Measurements from ENCODE around the gene SHISA9. TPM values are rescaled to one million over a fixed set of nuclear protein-coding genes. Genes with fewer than 3 reads are reported as not detected.

Gene SHISA9
- total RNA-seq, 1 experiment from 2014 or later = 0.06 TPM

DNA sequence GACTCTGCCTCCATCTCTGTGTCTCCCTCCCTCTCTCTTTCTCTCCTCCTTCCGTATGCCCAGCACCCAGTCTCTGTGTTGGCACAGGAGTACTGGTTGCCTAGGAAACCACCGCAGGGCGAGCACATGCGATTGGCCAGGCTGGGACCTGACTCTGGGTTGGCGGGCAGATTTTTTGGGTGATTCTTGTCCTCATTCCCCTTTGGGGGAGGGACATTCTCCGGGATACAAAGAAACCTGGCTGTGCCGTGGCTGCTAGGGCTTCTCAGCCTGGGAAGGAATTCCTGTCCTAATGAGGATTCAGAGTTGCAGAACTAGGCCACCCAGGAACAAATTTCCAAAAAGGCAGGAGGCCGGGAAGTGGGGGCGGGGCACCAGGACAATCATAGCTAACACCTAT lies 168.9 kb downstream of the SHISA9 start:
- DNase-seq (ENCODE audit: low spot score) = no peak

- DNase-seq (ENCODE audit: low spot score) = no peak
Observed at GRCh38 chr16:13076878-13077277, 175.5 kb downstream of the SHISA9 start.

DNA sequence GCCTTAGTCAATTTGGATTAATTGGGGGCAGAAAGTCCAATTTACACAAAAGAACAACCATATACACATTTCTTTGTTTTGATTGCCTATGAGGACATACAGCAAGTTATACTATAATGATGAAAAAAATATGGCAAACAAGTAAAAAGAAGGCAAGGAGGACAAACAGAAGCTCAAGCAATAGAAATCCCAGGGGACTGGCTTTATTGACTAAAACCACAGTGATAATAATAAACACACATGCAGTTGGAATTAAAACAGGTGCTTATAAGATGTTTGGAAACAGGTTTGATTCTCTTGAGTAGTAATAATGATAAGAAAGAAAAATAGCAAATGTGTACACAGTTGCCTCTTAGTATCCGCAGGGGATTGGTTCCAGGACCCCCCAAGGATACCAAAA lies 176.4 kb downstream of the SHISA9 start:
- no peak for DNase-seq (ENCODE audit: low spot score)

DNA sequence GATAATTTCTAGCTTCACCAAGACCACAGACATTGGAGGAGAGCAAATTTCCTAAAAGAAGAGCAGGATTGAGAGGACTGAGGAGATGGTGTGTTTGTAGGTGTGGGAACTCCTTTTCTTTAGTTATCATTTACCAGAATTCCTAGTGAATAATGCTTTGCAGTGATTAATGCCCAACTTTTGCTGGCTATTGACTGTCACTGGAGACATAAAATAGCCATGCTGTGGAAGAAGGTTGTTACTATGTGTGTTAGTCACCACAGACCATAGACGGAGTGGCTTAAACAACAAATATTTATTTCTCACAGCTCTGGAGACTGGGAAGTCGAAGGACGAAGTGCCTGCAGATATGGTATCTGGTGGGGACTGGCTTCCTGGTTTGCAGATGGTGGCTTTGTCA lies 179.1 kb downstream of the SHISA9 start:
- DNase-seq (ENCODE audit: low spot score) = no peak

GRCh38 chr16:13081825-13082331 lies 180.5 kb downstream of the SHISA9 start:
- no peak for DNase-seq (ENCODE audit: low spot score)

DNA sequence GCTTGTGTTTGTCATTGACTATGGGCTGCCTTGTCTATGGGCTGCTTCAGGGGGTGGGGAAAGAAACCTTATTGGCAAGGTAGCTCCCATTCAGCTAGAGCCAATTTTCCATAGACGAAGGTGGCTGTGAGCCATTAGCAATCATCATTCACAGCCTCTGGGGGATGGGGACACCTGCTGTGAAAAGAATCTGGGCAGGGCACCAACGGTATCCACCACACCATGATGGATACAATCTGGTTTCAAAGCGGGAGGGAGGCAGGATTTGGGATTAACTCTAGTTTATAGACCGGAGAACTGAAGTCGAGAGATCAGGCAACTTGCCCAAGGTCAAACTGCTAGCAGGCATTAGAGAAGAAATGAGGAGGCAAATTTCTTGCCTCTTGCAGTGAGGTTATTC lies 182.3 kb downstream of the SHISA9 start:
- DNase-seq (ENCODE audit: low spot score) = no peak

DNA sequence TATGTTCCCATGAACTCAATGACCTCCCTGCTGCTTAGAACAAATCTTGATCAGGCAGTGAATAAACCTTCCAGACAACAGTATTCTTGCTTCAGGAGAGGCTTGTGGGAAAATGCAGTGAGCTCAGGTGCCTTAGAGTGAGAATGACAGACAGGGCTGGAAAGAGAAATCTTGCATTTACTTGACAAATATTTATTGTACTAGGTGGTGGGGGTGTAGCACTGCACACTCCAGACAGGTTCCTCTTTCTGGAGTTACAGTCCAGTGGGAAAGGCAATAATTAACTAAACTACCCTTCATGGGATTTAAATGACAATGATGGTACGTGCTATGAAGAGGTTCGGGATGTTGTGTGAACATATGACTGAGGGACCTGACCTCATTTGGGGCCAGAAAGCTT lies 182.9 kb downstream of the SHISA9 start:
- DNase-seq (ENCODE audit: low spot score) = no peak

GRCh38 chr16:13093661-13094060 lies 192.3 kb downstream of the SHISA9 start:
- no peak for DNase-seq (ENCODE audit: low spot score)

DNA sequence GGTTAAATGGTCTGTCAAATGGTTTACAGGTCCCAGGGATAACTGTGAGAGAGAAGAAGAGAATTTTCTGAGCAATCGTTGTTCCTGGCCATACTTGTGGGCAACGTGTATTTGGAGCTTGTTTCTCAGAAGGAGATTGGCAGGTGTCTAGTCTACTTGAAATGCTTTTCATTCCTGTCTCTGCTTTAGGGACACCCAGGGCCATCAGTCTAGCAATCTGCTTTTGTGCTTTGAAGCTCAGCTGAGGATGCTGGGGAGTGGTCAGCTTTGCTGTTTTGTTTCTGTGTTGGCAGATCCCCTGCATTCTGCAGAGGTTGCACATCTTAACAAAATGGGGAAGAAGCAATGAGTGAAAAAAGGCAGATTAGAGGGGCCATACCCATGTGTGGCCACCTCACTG lies 193.7 kb downstream of the SHISA9 start:
- no peak for DNase-seq (ENCODE audit: low spot score)

- no peak for DNase-seq (ENCODE audit: low spot score)
Observed at GRCh38 chr16:13098536-13098935, 197.1 kb downstream of the SHISA9 start.

- no peak for DNase-seq (ENCODE audit: low spot score)
Observed at GRCh38 chr16:13099822-13100221, 198.4 kb downstream of the SHISA9 start.

DNA sequence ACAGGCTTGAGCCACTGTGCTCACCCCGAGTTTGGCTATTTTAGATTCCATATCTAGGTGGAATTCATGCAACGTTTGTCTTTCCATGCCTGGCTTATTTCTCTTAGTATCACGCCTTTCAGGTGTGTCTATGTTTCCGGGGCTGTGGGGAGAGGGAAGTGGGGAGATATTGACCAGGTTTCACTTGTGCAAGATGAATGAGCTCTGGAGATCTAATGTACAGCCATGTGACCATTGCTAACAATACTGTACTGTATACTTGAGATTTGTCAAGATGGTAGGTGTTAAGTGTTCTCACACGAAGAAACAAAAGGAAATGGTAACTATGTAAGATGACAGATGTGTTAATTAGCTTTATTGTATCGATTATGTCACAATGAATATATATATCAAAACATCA lies 199.6 kb downstream of the SHISA9 start:
- DNase-seq (ENCODE audit: low spot score) = no peak

- DNase-seq (ENCODE audit: low spot score) = no peak
Observed at GRCh38 chr16:13101828-13102227, 200.4 kb downstream of the SHISA9 start.

DNA sequence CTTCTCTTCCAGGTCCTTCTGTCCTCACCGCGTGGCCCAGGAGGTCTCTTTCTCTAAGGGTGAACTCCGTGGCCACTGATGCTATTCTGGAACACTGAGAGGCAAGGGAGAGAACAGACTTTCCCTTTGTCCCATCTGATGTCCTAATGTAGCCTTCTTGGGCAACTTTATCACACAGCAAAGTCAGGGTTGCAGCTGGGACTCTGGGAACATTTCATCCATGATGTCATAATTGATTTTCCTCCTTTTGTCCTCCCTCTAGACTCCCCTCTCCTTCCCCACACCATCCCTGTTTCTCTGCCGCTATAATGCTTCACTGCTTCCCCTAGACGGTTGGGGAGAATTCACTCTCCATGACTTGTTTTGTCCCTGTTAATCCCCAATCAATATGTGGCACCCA lies 201.0 kb downstream of the SHISA9 start:
- DNase-seq (ENCODE audit: low spot score) = no peak

DNA sequence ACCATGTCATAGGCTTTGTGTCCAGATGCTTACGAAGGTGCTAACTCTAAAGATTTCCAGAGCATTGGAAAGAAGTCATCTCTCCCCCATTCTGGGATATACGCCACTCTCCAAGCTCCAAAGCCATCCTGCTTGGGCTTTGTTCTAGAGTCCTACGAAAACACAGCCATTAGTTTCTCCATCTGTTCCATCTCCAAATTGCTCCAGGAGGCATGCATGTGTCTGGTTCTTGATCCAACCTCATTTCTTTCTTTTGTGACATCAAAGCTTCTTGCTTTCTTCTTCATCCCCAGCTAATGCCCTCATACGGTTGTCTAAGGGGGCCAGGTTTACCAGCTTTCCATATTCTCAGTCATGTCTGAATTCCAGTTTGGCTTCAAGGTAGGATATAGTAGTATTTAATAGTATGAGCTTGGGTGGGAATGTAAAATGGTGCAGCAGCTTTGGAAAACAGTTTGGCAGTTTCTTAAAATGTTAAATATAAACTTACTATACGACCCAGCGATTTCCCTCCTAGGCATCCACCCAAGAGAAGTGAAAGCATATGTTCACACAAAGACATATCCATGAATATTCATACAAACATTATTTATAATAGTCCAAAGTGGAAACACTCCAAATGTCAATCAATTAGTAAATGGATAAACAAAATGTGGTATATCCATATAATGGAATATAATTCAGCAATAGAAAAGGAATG lies 202.6 kb downstream of the SHISA9 start:
- DNase-seq (ENCODE audit: low spot score) = no peak

DNA sequence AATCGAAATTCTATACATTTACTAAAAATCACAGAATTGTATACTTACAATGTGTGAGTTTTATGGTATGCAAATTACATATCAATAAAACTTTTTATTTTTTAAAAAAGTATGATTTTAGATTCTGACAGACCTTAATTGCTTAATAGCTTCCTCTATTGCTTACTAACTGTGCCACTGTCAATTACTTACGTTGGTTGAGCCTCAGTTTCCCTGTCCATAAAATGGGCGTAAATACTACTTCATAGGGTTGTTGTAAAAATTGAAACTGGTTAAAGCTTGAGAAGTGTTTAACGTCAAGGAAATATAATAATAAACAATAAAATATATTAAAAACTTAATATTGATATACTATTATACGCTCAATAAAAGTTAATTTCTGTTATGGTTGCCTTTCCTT lies 203.4 kb downstream of the SHISA9 start:
- no peak for DNase-seq (ENCODE audit: low spot score)

GRCh38 chr16:13105427-13105826 lies 204.0 kb downstream of the SHISA9 start:
- no peak for DNase-seq (ENCODE audit: low spot score)

- no peak for DNase-seq (ENCODE audit: low spot score)
Observed at GRCh38 chr16:13106464-13106863, 205.1 kb downstream of the SHISA9 start.

DNA sequence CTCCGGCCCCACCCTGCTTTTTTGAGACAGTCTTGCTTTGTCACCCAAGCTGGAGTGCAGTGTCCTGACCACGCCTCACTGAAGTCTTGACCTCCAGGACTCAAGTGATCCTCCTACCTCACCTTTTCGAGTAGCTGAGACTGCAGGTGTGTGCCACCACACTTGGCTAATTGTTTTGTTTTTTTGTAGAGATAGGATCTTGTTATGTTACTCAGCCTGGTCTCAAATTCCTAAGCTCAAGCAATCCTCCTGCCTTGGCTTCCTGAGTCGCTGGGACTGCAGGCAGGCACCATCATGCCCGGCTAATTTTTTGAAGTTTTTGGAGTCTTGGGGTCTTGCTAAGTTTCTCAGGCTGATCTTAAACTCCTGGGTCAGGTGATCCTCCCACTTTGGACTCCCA lies 206.7 kb downstream of the SHISA9 start:
- no peak for DNase-seq (ENCODE audit: low spot score)

- no peak for DNase-seq (ENCODE audit: low spot score)
Observed at GRCh38 chr16:13109171-13109570, 207.8 kb downstream of the SHISA9 start.

DNA sequence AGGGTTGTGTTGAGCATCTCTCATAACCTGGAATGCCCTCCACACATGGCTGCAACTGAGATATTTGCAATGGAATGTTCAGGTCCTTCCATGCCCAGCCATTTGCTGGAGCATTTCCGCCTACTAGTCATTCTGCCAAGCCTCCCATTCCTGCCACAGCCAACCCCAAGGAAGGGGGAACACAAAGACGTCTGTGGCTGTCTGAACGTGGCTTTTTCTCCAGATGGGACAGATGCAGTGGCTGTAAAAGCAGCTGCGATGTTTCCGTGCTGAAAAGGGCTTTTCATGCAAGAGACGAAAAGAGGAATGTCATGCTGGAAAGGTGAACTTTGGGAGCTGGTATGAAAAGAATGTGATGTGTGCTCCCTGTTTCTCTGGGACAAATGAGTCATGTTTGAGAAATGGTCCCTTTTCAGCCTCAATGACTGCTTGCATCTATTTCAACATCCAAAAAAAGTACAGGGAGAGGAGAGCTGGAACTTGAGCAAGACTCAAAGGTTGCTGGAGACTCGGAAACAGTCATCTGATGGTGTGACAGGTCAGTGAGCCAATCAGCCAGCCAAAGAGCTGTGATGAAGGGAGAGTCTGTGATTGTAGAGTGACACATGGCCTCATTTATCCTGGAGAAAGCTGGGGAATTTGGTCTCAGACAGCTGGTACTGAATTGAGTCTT lies 208.9 kb downstream of the SHISA9 start:
- peak; percentile 68 for DNase-seq (ENCODE audit: low spot score)

DNA sequence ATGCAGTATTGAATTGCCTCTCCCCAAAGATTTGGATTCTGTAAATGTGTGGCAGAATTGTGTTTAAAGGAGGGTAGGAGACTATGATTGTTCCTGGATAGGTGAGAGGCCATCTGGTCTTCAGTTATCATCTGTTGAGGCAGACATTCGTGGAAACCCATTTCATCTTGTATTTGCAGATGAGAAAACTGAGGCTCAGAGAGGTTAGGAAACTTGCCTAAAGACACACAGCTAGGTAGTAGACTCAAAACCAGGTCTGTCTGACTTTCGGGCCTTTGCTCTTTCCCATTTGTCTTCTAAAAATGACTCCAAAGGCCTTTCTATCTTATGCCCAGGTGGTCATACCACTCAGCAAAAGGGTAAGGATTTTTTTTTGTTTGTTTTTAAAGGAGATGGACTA lies 210.3 kb downstream of the SHISA9 start:
- no peak for DNase-seq (ENCODE audit: low spot score)

- no peak for DNase-seq (ENCODE audit: low spot score)
Observed at GRCh38 chr16:13113741-13114140, 212.3 kb downstream of the SHISA9 start.

- no peak for DNase-seq (ENCODE audit: low spot score)
Observed at GRCh38 chr16:13118091-13118490, 216.7 kb downstream of the SHISA9 start.
